ENCODE measurements around the gene USP49. TPM values are rescaled to one million over a fixed set of nuclear protein-coding genes. Genes with fewer than 3 reads are reported as not detected.

USP49 gene
- total and polyA plus RNA-seq, 2 of the 13 experiments (the other 11 are each of a cell fraction or from before 2014, with no cell fraction given): 2.9 to 4.3 TPM

GRCh38 chr6:41920921-41921711 is 25.9 kb upstream of the USP49 start, which contains the start of the genes BYSL and MED20 (continued):
- TF ChIP-seq, protein P1, sequence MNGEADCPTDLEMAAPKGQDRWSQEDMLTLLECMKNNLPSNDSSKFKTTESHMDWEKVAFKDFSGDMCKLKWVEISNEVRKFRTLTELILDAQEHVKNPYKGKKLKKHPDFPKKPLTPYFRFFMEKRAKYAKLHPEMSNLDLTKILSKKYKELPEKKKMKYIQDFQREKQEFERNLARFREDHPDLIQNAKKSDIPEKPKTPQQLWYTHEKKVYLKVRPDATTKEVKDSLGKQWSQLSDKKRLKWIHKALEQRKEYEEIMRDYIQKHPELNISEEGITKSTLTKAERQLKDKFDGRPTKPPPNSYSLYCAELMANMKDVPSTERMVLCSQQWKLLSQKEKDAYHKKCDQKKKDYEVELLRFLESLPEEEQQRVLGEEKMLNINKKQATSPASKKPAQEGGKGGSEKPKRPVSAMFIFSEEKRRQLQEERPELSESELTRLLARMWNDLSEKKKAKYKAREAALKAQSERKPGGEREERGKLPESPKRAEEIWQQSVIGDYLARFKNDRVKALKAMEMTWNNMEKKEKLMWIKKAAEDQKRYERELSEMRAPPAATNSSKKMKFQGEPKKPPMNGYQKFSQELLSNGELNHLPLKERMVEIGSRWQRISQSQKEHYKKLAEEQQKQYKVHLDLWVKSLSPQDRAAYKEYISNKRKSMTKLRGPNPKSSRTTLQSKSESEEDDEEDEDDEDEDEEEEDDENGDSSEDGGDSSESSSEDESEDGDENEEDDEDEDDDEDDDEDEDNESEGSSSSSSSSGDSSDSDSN (CRISPR knock-in tag; IDR thresholded peaks at IDR 0.05): peak; percentile 64; the same call in 1 of the 2 replicates
- TF ChIP-seq, protein P2, sequence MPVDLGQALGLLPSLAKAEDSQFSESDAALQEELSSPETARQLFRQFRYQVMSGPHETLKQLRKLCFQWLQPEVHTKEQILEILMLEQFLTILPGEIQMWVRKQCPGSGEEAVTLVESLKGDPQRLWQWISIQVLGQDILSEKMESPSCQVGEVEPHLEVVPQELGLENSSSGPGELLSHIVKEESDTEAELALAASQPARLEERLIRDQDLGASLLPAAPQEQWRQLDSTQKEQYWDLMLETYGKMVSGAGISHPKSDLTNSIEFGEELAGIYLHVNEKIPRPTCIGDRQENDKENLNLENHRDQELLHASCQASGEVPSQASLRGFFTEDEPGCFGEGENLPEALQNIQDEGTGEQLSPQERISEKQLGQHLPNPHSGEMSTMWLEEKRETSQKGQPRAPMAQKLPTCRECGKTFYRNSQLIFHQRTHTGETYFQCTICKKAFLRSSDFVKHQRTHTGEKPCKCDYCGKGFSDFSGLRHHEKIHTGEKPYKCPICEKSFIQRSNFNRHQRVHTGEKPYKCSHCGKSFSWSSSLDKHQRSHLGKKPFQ (CRISPR knock-in tag; IDR thresholded peaks at IDR 0.05; ENCODE audit: insufficient replicate concordance): no peak
- TF ChIP-seq ZNF792 (CRISPR knock-in tag; IDR thresholded peaks at IDR 0.05): peak; percentile 85; the same call in 1 of the 2 replicates
- peak; percentile 49; the same call in 1 of the 2 replicates for TF ChIP-seq FOSL1 (CRISPR knock-in tag; IDR thresholded peaks at IDR 0.05; ENCODE audit: borderline replicate concordance)
- TF ChIP-seq ZNF317 (CRISPR knock-in tag; IDR thresholded peaks at IDR 0.05): no peak; the same call in none of the 2 replicates
- TF ChIP-seq GATAD2A (CRISPR knock-in tag; IDR thresholded peaks at IDR 0.05): peak; percentile 63
- TF ChIP-seq MTERF4 (CRISPR knock-in tag; IDR thresholded peaks at IDR 0.05): no peak; the same call in 1 of the 2 replicates
- TF ChIP-seq, protein P3, sequence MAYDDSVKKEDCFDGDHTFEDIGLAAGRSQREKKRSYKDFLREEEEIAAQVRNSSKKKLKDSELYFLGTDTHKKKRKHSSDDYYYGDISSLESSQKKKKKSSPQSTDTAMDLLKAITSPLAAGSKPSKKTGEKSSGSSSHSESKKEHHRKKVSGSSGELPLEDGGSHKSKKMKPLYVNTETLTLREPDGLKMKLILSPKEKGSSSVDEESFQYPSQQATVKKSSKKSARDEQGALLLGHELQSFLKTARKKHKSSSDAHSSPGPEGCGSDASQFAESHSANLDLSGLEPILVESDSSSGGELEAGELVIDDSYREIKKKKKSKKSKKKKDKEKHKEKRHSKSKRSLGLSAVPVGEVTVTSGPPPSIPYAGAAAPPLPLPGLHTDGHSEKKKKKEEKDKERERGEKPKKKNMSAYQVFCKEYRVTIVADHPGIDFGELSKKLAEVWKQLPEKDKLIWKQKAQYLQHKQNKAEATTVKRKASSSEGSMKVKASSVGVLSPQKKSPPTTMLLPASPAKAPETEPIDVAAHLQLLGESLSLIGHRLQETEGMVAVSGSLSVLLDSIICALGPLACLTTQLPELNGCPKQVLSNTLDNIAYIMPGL (CRISPR knock-in tag; IDR thresholded peaks at IDR 0.05; ENCODE audit: borderline replicate concordance in 1 of 2, low read depth in 1 of 2): peak; percentile 95 to 99
- peak; percentile 14 for TF ChIP-seq HNRNPH1 (optimal IDR thresholded peaks at IDR 0.05; ENCODE audit: low read depth, low read length)
- TF ChIP-seq ZBTB10 (CRISPR knock-in tag; IDR thresholded peaks at IDR 0.05; ENCODE audit: borderline replicate concordance): 0 out of 2 replicates have a peak, but pooled peaks have one; percentile 50
- TF ChIP-seq ZBTB38 (CRISPR knock-in tag; IDR thresholded peaks at IDR 0.05): no peak; the same call in 1 of the 2 replicates
- no peak for TF ChIP-seq KDM6A (CRISPR knock-in tag; IDR thresholded peaks at IDR 0.05; ENCODE audit: low read depth)
- TF ChIP-seq, protein P4, sequence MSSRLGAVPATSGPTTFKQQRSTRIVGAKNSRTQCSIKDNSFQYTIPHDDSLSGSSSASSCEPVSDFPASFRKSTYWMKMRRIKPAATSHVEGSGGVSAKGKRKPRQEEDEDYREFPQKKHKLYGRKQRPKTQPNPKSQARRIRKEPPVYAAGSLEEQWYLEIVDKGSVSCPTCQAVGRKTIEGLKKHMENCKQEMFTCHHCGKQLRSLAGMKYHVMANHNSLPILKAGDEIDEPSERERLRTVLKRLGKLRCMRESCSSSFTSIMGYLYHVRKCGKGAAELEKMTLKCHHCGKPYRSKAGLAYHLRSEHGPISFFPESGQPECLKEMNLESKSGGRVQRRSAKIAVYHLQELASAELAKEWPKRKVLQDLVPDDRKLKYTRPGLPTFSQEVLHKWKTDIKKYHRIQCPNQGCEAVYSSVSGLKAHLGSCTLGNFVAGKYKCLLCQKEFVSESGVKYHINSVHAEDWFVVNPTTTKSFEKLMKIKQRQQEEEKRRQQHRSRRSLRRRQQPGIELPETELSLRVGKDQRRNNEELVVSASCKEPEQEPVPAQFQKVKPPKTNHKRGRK (CRISPR knock-in tag; IDR thresholded peaks at IDR 0.05): no peak
- TF ChIP-seq, protein P5, sequence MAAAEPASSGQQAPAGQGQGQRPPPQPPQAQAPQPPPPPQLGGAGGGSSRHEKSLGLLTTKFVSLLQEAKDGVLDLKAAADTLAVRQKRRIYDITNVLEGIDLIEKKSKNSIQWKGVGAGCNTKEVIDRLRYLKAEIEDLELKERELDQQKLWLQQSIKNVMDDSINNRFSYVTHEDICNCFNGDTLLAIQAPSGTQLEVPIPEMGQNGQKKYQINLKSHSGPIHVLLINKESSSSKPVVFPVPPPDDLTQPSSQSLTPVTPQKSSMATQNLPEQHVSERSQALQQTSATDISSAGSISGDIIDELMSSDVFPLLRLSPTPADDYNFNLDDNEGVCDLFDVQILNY (CRISPR knock-in tag; conservative IDR thresholded peaks at IDR 0.05): peak; percentile 71
